B cell (primary cell): ENCODE data around the gene PDE4C. TPM values are rescaled to one million over a fixed set of nuclear protein-coding genes. Genes with fewer than 3 reads are reported as not detected.

ENCODE experiments used
- ATAC-seq: fragments of 200-7000 bp; cut with Tn5 transposase; one replicate; pipeline ENCODE4 v1.10.0; 2021; ENCODE audit warnings: low read depth, mild to moderate bottlenecking, moderate number of reproducible peaks, moderate library complexity
- CTCF ChIA-PET: fragments of 350-600 bp; sonication (Branson Sonifier 250); formaldehyde crosslinking; loops from one replicate; lab custom pipeline; 2021; ENCODE audit warnings: antibody characterized with exemption, inconsistent platforms; lab: Charles Lee
- POLR2A ChIA-PET: fragments of 350-600 bp; sonication (Branson Sonifier 250); formaldehyde crosslinking; loops from one replicate; lab custom pipeline; 2021; ENCODE audit warnings: antibody characterized with exemption; lab: Charles Lee
- DNase-seq: peaks from one replicate; pipeline ENCODE4 v3.0.0; 2013
- H2AFZ ChIP-seq: 2 replicates; pipeline ENCODE4 v1.6.1; 2012; ENCODE audit warnings: mild to moderate bottlenecking, low read depth, low read length; ENCODE audit not compliant: insufficient read depth, poor library complexity, severe bottlenecking
- H3K27ac ChIP-seq, 2 donors: 1 replicate in 1 of 2; 2 replicates in 1 of 2; pipeline ENCODE4 v1.5.1; 2012 to 2013; ENCODE audit warnings: low read length in 2 of 2, mild to moderate bottlenecking in 2 of 2, moderate library complexity in 1 of 2
- H3K27me3 ChIP-seq, 4 experiments: fragments of 200-600 bp in 1 of 4; sonication (generic) in 1 of 4; replicated peaks in 1 of 4; 1 replicate in 2 of 4; 2 replicates in 2 of 4; pipeline versions ENCODE4 v1.6.1 to v1.7.0; 2013 to 2016; ENCODE audit warnings: low read length in 3 of 4, mild to moderate bottlenecking in 2 of 4, mixed read lengths in 1 of 4, moderate library complexity in 1 of 4; ENCODE audit not compliant: insufficient read depth in 4 of 4, control insufficient read depth in 3 of 4; ENCODE audit errors: control extremely low read depth in 1 of 4
- H3K36me3 ChIP-seq, 2 experiments: replicated peaks in 1 of 2; 1 replicate in 1 of 2; 2 replicates in 1 of 2; pipeline versions ENCODE4 v1.6.1 to v1.7.1; 2013; ENCODE audit warnings: low read length in 1 of 2; ENCODE audit not compliant: insufficient read depth in 2 of 2, control insufficient read depth in 1 of 2; ENCODE audit errors: control extremely low read depth in 1 of 2, extremely low read depth in 1 of 2
- H3K4me1 ChIP-seq, 2 donors: fragments of 200-600 bp in 1 of 2; sonication (generic) in 1 of 2; 1 replicate in 1 of 2; 2 replicates in 1 of 2; pipeline versions ENCODE4 v1.5.1 to v1.6.1; 2013 to 2017; ENCODE audit warnings: low read length in 2 of 2; ENCODE audit not compliant: control insufficient read depth in 2 of 2, insufficient read depth in 2 of 2
- H3K4me2 ChIP-seq: replicated peaks from 2 replicates; pipeline ENCODE3; 2012; ENCODE audit warnings: mild to moderate bottlenecking, low read depth, low read length; ENCODE audit not compliant: poor library complexity, severe bottlenecking
- H3K4me3 ChIP-seq, 5 experiments: fragments of 200-600 bp in 1 of 5; sonication (generic) in 1 of 5; 1 replicate in 3 of 5; 2 replicates in 2 of 5; pipeline versions ENCODE4 v1.5.1 to v1.7.0; 2011 to 2016; ENCODE audit warnings: low read length in 4 of 5, mild to moderate bottlenecking in 4 of 5, low read depth in 2 of 5, control low read depth in 1 of 5, moderate library complexity in 1 of 5; ENCODE audit not compliant: insufficient read depth in 1 of 5; ENCODE audit errors: control extremely low read depth in 1 of 5, extremely low read depth in 1 of 5
- H3K79me2 ChIP-seq: fragments of 200-600 bp; sonication (generic); one replicate; pipeline ENCODE4 v1.6.0; 2016; ENCODE audit warnings: low read length; ENCODE audit not compliant: control insufficient read depth, insufficient read depth
- H3K9ac ChIP-seq: fragments of 200-600 bp; sonication (generic); 2 replicates; pipeline ENCODE4 v1.6.1; 2017; ENCODE audit warnings: mild to moderate bottlenecking, low read length, moderate library complexity
- H3K9me3 ChIP-seq, 3 donors: one replicate each; pipeline versions ENCODE4 v1.6.1 to v1.7.1; 2013; ENCODE audit warnings: low read length in 2 of 3; ENCODE audit not compliant: control insufficient read depth in 2 of 3, insufficient read depth in 1 of 3; ENCODE audit errors: control extremely low read depth in 1 of 3
- H4K20me1 ChIP-seq: 2 replicates; pipeline ENCODE4 v1.6.0; 2012; ENCODE audit warnings: mild to moderate bottlenecking, low read length; ENCODE audit not compliant: insufficient read depth, control insufficient read depth, poor library complexity, severe bottlenecking
- H3K27ac Mint-ChIP-seq: one replicate; pipeline ENCODE4 v1.8.0; 2021; ENCODE audit warnings: mixed read lengths
- H3K27me3 Mint-ChIP-seq: one replicate; pipeline ENCODE4 v1.8.0; 2021; ENCODE audit warnings: mixed read lengths
- H3K4me1 Mint-ChIP-seq: one replicate; pipeline ENCODE4 v1.8.0; 2021; ENCODE audit warnings: mixed read lengths
- H3K4me3 Mint-ChIP-seq: one replicate; pipeline ENCODE4 v1.8.0; 2021; ENCODE audit warnings: mixed read lengths
- H3K9me3 Mint-ChIP-seq: one replicate; pipeline ENCODE4 v1.8.0; 2022; ENCODE audit warnings: mixed read lengths; ENCODE audit not compliant: insufficient read depth
- CTCF ChIP-seq: fragments of 200-600 bp; IDR thresholded peaks from one replicate; pipeline ENCODE4 v1.8.0; 2022; ENCODE audit warnings: antibody characterized with exemption, mild to moderate bottlenecking
- EZH2 ChIP-seq: IDR thresholded peaks from 2 replicates; pipeline ENCODE4 v1.6.1; 2012; ENCODE audit warnings: borderline replicate concordance, low read depth, mild to moderate bottlenecking, moderate library complexity, low read length; ENCODE audit not compliant: insufficient read depth, poor library complexity, severe bottlenecking
- WGBS: methylation state at CpG from one replicate; pipeline ENCODE4 v1.1.5; 2013; ENCODE audit warnings: missing lambda C conversion rate; ENCODE audit not compliant: insufficient coverage; 5-methylcytosine and 5-hydroxymethylcytosine counted together
- intact Hi-C: fragments of 100-400 bp; cut with micrococcal nuclease; formaldehyde crosslinking; loops from one replicate; pipeline ENCODE4 v1.10.0; 2022
- polyA plus RNA-seq: library from polyadenylated mRNA; depleted of rRNA; stranded (reverse); fragments of >200 nt; gene quantifications from 2 replicates; pipeline ENCODE4 v1.2.3, GENCODE V29; 2012
- total RNA-seq, 2 donors: library from RNA; stranded (reverse); fragments of 120-200 nt in 1 of 2; gene quantifications; 1 replicate in 1 of 2; 2 replicates in 1 of 2; pipeline versions ENCODE4 v1.2.3 to v1.2.4, GENCODE V29; 2013 to 2022

The PDE4C gene
- total and polyA plus RNA-seq, 2 donors (not counting 1 experiment from before 2014, with no cell fraction given), result not detected

DNA sequence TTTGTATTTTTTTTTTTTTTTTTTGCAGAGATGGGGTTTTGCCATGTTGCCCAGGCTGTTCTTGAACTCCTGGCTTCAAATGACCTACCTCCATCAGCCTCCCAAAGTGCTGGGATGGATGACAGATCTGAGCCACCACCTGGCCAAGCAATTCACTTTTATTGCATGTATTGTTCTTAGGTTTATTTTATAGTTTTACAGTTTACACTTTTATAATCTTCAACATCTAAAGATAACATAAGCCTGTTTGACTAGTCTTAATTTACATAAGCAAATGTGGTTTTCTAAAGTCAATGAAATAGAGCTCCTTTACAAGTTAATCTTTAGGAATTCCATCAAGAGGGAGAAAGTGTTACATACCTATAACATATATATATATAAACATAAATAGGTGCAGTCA is 42.7 kb downstream of the PDE4C start:
- Histone ChIP-seq H3K9ac (no peak overlapping the region), H3K4me2 (no peak overlapping the region), H3K36me3 (peaks cover 0 to 10% of the 10 kb centered on the region in 2 experiments), H3K9me3 (peaks cover 0 to 9% (median 0%) of the 10 kb centered on the region in 3 donors), H3K27me3 (no peaks in the 10 kb centered on the region), H3K79me2 (no peaks in the 10 kb centered on the region), H4K20me1 (no peaks in the 10 kb centered on the region), H3K4me3 (no peak overlapping the region), H3K4me1 (peaks cover 26 to 38% of the 10 kb centered on the region in 2 donors), H2AFZ (no peak overlapping the region), H3K27ac (no peak overlapping the region)
- ATAC-seq (no peak), DNase-seq (no peak)
- Mint-ChIP-seq H3K27ac (no peak overlapping the region), H3K27me3 (no peaks in the 10 kb centered on the region), H3K4me1 (peaks cover 34% of the 10 kb centered on the region), H3K9me3 (no peaks in the 10 kb centered on the region), H3K4me3 (no peak overlapping the region)
- ChIA-PET POLR2A (interaction anchor here (0.7 to 5.1 kb wide), 8 partner anchors 9 to 183 kb away, joined by 3 to 64 read pairs (median 4); partner anchors contain the start of gene MPV17L2), CTCF (interaction anchor here (0.6 to 3.9 kb wide), 9 partner anchors 8 to 85 kb away, joined by 3 to 32 read pairs (median 4); no protein-coding TSS in a partner anchor)
- TF ChIP-seq CTCF (no peak), EZH2 (no peak)
- intact Hi-C loops, result no loop called here

DNA sequence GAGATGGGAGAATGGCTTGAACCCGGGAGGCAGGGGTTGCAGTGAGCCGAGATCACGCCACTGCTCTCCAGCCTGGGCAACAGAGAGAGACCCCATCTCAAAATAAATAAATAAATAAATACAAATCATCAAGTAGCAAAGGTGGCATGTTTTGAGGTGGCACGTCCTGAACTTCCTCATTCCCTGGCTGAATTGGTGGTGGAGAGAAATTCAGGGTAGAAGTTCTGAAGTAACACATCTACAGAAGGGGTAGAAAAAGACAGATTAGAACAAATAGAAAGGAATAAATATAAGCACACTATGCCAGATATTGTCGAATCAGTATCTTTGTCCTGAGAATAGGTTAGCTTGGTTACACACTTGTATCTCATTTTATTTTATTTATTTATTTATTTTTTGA is 46.3 kb downstream of the PDE4C start:
- WGBS, result no CpG with 5 or more reads among the region's 5 CpGs
- peak overlapping the region; percentile 40 for H3K4me2 ChIP-seq
- H3K4me1 ChIP-seq, result peaks cover 52 to 62% of the 10 kb centered on the region in 2 donors
- ATAC-seq, result no peak
- TF ChIP-seq CTCF, result no peak
- ChIA-PET CTCF (interaction anchor here (0.7 to 3.9 kb wide), 8 partner anchors 9 to 209 kb away, joined by 3 to 32 read pairs (median 7); no protein-coding TSS in a partner anchor), POLR2A (interaction anchor here (0.7 to 5.1 kb wide), 7 partner anchors 7 to 156 kb away, joined by 3 to 64 read pairs (median 7); partner anchors contain the start of gene MPV17L2)
- H4K20me1 ChIP-seq, result peaks cover 29% of the 10 kb centered on the region
- H3K4me1 Mint-ChIP-seq, result peaks cover 54% of the 10 kb centered on the region
- intact Hi-C loops, result no loop called here
- no peaks in the 10 kb centered on the region for H3K27me3 Mint-ChIP-seq
- peaks cover 0 to 9% (median 0%) of the 10 kb centered on the region in 3 donors for H3K9me3 ChIP-seq
- peak; percentile 55 for DNase-seq
- no peak overlapping the region for H2AFZ ChIP-seq
- H3K79me2 ChIP-seq, result peaks cover 33% of the 10 kb centered on the region
- no peaks in the 10 kb centered on the region for H3K9me3 Mint-ChIP-seq
- peak overlapping the region; percentile 75 for H3K4me3 Mint-ChIP-seq
- H3K27me3 ChIP-seq, result no peaks in the 10 kb centered on the region
- H3K4me3 ChIP-seq, result no peak overlapping the region
- H3K9ac ChIP-seq, result no peak overlapping the region
- peak overlapping the region; percentile 90 for H3K27ac Mint-ChIP-seq
- peaks cover 11 to 43% of the 10 kb centered on the region in 2 experiments for H3K36me3 ChIP-seq
- peak overlapping the region in 1 of 2 donors; percentile 21 for H3K27ac ChIP-seq
